Measurements from ENCODE around the gene CTNNB1.
A peak's percentile ranks its signal among the peaks of the same experiment; 100 is the strongest.
"Not testable (repeated sequence)": the region's sequence is repeated elsewhere in the genome, so short reads cannot be mapped to it uniquely, and the experiment has no call there.

CTNNB1 gene

GRCh38 chr3:41259449-41260062 is 60.3 kb downstream of the CTNNB1 start:
- no peak for DNase-seq

DNA sequence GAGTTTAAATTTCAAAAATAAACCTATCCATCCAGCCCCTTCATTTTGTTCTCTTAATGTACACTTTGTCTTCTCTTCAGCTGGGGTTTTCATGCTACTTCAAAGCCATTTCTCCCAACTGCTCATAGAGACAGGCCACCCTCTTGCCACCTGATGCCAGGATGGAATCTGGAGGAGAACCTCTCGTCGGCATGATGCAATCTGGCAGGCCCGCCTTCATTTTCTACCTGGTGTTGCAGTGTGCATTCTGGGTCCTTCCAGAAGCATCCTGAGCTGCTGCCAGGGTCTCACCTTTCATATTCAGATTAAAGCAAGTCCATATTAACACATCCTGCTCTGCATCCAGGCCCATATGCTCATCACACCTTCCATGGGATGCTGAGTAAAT is 60.8 kb downstream of the CTNNB1 start:
- DNase-seq: no peak

DNA sequence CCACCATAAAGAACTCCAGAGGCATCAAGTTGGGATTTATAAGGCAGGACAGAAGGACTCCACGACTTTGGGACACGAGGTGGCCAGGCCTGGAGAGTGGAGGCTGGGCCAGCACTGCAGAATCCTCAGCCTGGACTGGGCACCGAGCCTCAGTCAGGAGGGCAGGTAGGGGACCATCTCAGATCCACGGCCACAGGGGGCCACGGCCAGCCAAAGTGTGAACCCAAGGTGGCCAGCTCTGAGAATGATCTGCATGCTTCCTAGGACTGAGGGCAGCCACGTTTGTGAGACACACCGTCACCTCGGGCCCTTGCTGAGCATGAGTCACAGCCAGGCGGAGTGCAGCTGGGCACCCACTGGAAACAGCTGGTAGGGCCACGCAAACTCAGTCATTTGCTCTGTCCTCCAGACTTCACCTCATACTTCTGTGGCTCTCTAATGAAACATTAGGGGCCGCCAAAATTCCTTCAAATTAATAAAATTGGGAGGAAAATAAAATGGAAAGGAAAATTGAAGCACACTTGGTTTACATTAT is 65.8 kb downstream of the CTNNB1 start:
- DNase-seq: no peak

GRCh38 chr3:41265823-41266273 is 66.5 kb downstream of the CTNNB1 start:
- no peak for DNase-seq

- peak; percentile 26 to 35 for DNase-seq
Measured at GRCh38 chr3:41267975-41268640, 68.8 kb downstream of the CTNNB1 start.

GRCh38 chr3:41272667-41273066 is 73.4 kb downstream of the CTNNB1 start:
- no peak for DNase-seq

- DNase-seq: no peak
Measured at GRCh38 chr3:41274944-41275668, 75.8 kb downstream of the CTNNB1 start.

DNA sequence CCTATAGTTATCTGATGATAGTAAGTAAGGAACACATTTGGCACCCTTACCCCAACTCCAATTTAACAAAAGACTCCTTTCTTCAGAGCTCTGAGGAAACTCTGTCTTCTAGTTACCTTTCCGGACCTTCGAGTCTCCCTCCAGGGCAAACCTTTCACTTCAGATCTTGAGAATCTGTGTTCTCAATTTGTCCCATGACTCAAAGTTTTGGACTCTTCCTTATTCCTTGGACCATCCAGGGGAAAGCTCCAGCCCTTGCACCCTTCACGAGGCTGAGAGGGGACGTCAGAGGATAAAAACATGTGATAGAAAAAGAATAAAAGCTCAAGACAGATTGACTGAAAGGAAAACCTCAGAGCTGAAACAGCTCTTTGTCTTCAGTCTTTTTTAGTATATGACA is 76.9 kb downstream of the CTNNB1 start:
- DNase-seq: no peak

DNA sequence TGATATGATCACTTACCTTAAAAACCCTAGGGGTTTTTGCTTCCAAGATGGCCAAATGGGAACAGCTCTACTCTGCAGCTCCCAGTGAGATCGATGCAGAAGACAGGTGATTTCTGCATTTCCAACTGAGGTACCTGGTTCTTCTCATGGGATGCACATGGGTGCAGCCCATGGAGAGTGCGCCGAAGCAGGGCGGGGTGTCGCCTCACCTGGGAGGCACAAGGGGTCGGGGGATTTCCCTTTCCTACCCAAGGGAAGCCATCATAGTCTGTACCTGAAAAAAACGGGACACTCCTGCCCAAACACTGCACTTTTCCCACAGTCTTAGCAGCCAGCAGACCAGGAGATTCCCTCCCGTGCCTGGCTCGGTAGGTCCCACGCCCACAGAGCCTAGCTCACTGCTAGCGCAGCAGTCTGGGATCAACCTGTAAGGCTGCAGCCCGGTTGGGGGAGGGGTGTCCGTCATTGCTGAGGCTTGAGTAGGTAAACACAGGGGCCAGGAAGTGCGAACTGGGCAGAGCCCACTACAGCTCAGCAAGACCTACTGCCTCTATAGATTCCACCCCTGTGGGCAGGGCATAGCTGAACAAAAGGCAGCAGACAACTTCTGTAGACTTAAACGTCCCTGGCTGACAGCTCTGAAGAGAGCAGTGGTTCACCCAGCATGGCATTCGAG is 78.6 kb downstream of the CTNNB1 start:
- no peak for DNase-seq

- not testable (repeated sequence) for DNase-seq
Measured at GRCh38 chr3:41284934-41285333, 85.6 kb downstream of the CTNNB1 start.

DNA sequence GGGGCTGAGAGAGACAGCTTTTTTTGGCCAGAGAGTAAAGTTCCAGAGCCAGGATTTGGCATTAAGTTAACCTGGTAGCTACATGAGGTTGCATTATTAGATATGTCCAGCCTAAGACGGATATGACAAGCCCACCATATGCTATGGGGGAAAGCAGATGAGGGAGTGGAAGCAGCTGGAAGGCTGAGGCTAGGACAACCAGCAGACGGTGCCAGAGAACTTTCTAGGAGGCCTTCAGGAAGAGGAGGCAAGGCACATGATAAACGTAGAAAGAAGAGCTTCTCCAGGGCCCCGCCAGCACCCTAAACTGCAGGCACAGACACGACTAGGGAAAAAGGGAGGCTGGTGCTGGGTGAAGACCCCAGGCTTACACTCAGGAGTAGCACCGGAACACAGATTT is 87.0 kb downstream of the CTNNB1 start:
- DNase-seq: no peak

DNA sequence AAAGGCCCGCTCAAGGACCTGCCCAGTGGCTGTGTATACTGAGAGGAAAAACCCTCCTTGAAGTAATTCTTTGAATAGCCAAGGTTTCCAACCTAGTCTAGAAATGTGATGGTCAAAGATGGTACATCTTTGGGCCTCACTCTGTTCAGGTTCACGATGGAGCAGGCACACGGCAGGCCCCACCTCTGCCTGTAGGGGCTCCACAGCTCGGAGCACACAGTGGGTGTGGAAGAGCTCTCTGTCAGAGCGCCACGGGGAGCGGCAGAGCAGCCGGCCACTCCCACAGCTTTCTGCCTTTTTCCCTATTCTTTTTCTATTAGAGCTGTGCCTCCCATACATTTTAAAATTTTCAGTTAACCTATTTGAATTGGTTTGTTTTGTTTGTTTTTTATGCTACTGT is 89.5 kb downstream of the CTNNB1 start:
- DNase-seq: no peak
